Type B pancreatic cell (in vitro differentiated cells): Measurements from ENCODE around the gene APBA2. TPM values are rescaled to one million over a fixed set of nuclear protein-coding genes. Genes with fewer than 3 reads are reported as not detected.

Source experiments
- DNase-seq: peaks from one replicate; pipeline ENCODE4 v3.0.0; 2021; ENCODE audit warnings: mixed read lengths; ENCODE audit not compliant: unreplicated experiment; ENCODE audit errors: extremely low spot score
- H3K27ac Mint-ChIP-seq: 2 replicates; pipeline ENCODE4 v1.8.0; 2021; ENCODE audit warnings: mild to moderate bottlenecking, mixed read lengths
- H3K27me3 Mint-ChIP-seq: 2 replicates; pipeline ENCODE4 v1.8.0; 2021; ENCODE audit warnings: mixed read lengths
- H3K36me3 Mint-ChIP-seq: 2 replicates; pipeline ENCODE4 v1.8.0; 2021; ENCODE audit warnings: mixed read lengths
- H3K4me1 Mint-ChIP-seq: one replicate; pipeline ENCODE4 v1.8.0; 2021; ENCODE audit warnings: mixed read lengths; ENCODE audit not compliant: unreplicated experiment
- H3K4me3 Mint-ChIP-seq: 2 replicates; pipeline ENCODE4 v1.8.0; 2021; ENCODE audit warnings: mild to moderate bottlenecking, mixed read lengths
- H3K9me3 Mint-ChIP-seq: 2 replicates; pipeline ENCODE4 v1.8.0; 2021; ENCODE audit warnings: mixed read lengths
- total RNA-seq: library from RNA; stranded (reverse); gene quantifications from 2 replicates; pipeline ENCODE4 v1.2.1, GENCODE V29; 2021; ENCODE audit warnings: low replicate concordance
- TF ChIP-seq, protein P1 (sequence below): fragments of 200-600 bp; sonication (generic); conservative IDR thresholded peaks from 2 replicates; pipeline ENCODE4 v1.5.0; 2021; ENCODE audit warnings: antibody characterized with exemption, mild to moderate bottlenecking

Gene APBA2
- total RNA-seq, 1 donor from 2014 or later, result 33.3 TPM

DNA sequence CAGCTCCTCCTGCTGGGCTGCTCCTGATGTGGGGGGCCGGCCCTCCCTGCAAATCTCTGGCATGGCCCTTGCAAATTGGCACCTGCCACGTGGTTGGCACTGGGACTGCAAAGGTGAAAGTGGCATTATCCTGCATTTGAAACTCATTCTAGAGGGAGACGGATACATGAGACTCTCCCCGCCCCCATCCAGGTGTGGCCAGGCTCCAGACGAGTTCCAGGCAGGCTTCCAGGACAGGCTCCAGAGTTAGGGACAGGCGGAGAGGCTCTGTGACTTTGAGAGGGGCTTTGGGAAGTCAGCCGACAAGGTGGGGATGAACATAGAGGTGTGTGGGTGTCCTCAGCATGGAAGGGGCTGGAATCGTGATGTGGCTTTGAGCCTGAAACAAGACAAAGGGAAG is 178.5 kb downstream of the APBA2 start:
- TF ChIP-seq, protein P1, sequence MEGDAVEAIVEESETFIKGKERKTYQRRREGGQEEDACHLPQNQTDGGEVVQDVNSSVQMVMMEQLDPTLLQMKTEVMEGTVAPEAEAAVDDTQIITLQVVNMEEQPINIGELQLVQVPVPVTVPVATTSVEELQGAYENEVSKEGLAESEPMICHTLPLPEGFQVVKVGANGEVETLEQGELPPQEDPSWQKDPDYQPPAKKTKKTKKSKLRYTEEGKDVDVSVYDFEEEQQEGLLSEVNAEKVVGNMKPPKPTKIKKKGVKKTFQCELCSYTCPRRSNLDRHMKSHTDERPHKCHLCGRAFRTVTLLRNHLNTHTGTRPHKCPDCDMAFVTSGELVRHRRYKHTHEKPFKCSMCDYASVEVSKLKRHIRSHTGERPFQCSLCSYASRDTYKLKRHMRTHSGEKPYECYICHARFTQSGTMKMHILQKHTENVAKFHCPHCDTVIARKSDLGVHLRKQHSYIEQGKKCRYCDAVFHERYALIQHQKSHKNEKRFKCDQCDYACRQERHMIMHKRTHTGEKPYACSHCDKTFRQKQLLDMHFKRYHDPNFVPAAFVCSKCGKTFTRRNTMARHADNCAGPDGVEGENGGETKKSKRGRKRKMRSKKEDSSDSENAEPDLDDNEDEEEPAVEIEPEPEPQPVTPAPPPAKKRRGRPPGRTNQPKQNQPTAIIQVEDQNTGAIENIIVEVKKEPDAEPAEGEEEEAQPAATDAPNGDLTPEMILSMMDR, result no peak
- Mint-ChIP-seq H3K9me3 (peaks cover 5% of the 10 kb centered on the region), H3K27me3 (no peaks in the 10 kb centered on the region), H3K4me3 (no peak overlapping the region), H3K4me1 (peaks cover 15% of the 10 kb centered on the region), H3K27ac (no peak overlapping the region), H3K36me3 (peaks cover 5% of the 10 kb centered on the region)
- no peak for DNase-seq

DNA sequence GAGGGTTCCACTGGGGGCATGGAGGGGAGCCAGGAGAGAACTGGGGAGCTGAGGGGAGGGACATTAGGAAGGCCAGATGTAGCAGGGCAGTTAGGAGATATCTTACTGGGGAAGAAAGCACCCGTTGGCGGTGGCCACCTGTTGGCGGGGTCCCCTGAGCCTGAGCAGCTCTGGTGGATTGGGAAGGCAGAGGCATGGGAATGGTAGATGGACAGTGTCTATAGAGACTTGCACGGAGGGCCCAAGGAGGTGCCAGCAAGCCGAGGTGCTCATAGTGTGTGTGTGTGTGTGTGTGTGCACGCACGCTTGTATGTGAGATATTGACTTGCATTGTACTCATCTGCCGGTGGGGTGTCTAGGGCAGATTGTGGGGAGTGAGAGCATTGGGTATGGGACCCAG is 179.0 kb downstream of the APBA2 start:
- TF ChIP-seq, protein P1, result no peak
- Mint-ChIP-seq H3K27me3 (no peaks in the 10 kb centered on the region), H3K27ac (no peak overlapping the region), H3K4me1 (peaks cover 17% of the 10 kb centered on the region), H3K4me3 (no peak overlapping the region), H3K36me3 (peaks cover 5% of the 10 kb centered on the region), H3K9me3 (peaks cover 6% of the 10 kb centered on the region)
- no peak for DNase-seq

DNA sequence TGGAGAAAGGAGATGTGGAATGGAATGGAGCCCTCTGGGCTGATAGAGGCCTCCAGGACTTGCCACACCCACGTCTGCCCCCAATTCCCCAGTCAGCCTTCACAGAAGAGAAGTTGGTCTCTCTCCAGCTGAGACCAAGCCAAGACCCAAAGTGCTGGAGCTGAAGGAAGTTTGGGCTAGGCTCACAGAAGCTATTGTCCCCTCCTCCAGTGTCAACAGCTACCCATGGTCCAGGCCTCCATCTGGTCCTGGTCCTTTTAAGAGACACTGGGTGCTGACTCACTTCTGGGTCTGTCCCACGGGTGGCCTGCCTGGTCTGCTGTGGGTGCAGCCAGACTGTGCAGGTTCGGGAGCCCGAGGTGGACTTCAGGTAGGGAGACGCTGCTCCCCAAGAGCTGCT is 179.8 kb downstream of the APBA2 start:
- no peak overlapping the region for H3K27ac Mint-ChIP-seq
- DNase-seq, result no peak
- peaks cover 6% of the 10 kb centered on the region for H3K9me3 Mint-ChIP-seq
- H3K36me3 Mint-ChIP-seq, result peaks cover 5% of the 10 kb centered on the region
- no peak overlapping the region for H3K4me3 Mint-ChIP-seq
- peaks cover 25% of the 10 kb centered on the region for H3K4me1 Mint-ChIP-seq
- TF ChIP-seq, protein P1, result no peak
- no peaks in the 10 kb centered on the region for H3K27me3 Mint-ChIP-seq

DNA sequence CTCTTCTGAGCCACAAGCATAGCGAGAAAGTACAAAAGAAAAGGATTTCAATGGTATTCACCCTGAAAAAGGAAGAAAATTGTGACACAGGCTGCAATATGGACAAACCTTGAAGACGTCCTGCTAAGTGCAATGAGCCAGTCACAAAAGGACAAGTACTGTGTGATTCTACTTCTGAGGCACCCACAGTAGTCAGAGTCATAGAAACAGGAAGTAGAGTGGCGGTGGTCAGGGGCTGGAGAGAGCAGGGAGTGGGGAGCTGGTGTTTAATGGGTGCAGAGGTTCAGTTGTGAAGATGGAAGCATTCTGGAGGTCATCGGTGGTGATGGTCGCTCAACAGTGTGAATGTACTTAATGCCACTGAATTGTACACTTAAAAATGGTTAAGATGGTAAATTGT is 180.5 kb downstream of the APBA2 start:
- Mint-ChIP-seq H3K9me3 (peaks cover 6% of the 10 kb centered on the region), H3K27me3 (no peaks in the 10 kb centered on the region), H3K36me3 (peaks cover 5% of the 10 kb centered on the region), H3K27ac (no peak overlapping the region), H3K4me1 (peaks cover 33% of the 10 kb centered on the region), H3K4me3 (no peak overlapping the region)
- TF ChIP-seq, protein P1, result no peak
- no peak for DNase-seq

DNA sequence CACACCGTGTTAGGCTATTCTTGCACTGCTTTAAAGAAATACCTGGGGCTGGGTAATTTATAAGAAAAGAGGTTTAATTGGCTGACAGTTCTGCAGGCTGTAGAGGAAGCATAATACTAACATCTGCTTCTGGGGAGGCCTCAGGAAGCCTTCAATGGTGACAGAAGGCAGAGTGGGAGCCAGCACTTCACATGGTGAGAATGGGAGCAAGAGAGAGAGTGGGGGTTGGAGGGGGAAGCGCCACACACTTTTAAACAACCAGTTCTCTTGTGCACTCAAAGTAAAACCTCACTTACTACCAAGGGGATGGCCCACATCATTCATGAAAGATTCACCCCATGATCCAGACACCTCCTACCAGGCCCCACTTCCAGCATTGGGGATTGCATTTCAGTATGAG is 181.1 kb downstream of the APBA2 start:
- H3K27ac Mint-ChIP-seq, result no peak overlapping the region
- TF ChIP-seq, protein P1, result no peak
- peaks cover 6% of the 10 kb centered on the region for H3K9me3 Mint-ChIP-seq
- DNase-seq, result no peak
- peaks cover 34% of the 10 kb centered on the region for H3K4me1 Mint-ChIP-seq
- H3K4me3 Mint-ChIP-seq, result no peak overlapping the region
- H3K36me3 Mint-ChIP-seq, result peaks cover 5% of the 10 kb centered on the region
- no peaks in the 10 kb centered on the region for H3K27me3 Mint-ChIP-seq

DNA sequence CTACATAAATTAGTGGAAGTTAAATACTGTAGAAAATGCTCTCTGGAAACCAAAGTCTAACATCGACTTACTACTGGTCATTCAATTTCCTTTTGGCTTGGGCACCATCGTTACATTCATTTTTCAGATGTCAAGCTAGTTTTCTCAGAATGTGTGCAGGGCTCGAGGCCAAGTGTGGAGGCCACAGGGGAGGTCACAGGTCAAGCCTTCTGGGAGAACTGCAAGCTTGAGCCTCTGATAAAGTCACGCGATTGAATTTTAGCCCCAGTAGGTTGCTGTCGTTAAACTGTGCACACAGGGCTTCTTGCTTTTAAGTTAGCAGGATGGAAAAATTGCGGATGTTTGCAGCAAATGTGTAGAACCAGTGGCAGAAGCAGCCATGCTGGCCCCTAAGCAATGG is 182.2 kb downstream of the APBA2 start:
- H3K9me3 Mint-ChIP-seq, result peaks cover 6% of the 10 kb centered on the region
- no peaks in the 10 kb centered on the region for H3K27me3 Mint-ChIP-seq
- TF ChIP-seq, protein P1, result no peak
- H3K4me1 Mint-ChIP-seq, result peaks cover 29% of the 10 kb centered on the region
- DNase-seq, result no peak
- H3K27ac Mint-ChIP-seq, result no peak overlapping the region
- H3K36me3 Mint-ChIP-seq, result peaks cover 5% of the 10 kb centered on the region
- H3K4me3 Mint-ChIP-seq, result no peak overlapping the region
